Measurements from ENCODE around the gene BPNT1. TPM values are rescaled to one million over a fixed set of nuclear protein-coding genes. Genes with fewer than 3 reads are reported as not detected.
"Not testable (repeated sequence)": the region's sequence is repeated elsewhere in the genome, so short reads cannot be mapped to it uniquely, and the experiment has no call there.

Gene BPNT1
- 10 to 100 TPM; 41.1 to 66.4 (median 48.0) TPM for polyA plus RNA-seq (ENCODE audit: insufficient read length in 4 of 4)

DNA sequence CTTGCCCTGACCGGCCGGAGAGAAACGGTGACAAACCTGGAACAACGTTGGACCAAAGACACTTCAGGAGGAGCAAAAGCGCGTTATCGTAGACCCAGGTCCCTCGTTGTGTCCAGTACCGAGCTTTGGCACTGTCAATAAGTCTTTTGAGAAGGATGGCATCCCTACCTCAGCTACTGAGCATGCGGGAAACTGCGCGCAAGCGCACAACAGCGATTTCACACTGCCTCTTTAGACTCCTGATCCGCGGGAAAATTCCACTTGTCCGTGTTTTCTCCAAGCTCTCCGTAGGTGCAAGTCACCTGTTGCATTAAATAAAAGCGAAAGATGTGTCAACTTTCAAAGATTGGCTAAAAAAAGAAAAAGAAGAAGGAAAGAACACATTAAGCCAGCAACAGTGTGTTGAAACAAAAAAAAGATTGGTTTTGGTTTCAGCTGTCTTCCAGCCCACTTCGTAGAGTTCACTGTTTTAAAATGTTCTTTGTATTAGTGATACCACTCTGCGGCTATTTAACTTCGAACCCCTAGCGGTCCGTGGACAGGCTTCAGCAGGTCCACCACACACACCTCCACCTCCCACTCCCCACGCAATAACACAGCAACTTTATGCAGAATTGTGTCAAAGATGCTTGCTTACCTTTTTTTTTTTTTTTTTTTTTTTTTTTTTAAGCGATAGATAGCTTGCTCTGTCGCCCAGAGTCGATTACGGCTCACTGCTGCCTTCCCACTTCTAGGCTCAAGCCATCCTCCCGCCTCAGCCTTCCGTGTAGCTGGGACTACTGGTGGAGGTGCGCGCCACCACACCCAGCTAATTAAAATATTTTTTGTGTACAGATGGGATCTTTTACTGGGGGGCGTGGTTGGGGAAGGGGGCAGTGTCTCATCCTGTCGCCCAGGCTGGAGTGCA, at the start of gene BPNT1:
BPNT1 (minus strand) TSS at position 139 of the 907 bp plus-strand sequence. CDS start 9,942 bp downstream, outside the sequence.
- peak; percentile 89 to 99 (median 96) for DNase-seq (ENCODE audit: low read depth in 4 of 4, low spot score in 2 of 4)

DNA sequence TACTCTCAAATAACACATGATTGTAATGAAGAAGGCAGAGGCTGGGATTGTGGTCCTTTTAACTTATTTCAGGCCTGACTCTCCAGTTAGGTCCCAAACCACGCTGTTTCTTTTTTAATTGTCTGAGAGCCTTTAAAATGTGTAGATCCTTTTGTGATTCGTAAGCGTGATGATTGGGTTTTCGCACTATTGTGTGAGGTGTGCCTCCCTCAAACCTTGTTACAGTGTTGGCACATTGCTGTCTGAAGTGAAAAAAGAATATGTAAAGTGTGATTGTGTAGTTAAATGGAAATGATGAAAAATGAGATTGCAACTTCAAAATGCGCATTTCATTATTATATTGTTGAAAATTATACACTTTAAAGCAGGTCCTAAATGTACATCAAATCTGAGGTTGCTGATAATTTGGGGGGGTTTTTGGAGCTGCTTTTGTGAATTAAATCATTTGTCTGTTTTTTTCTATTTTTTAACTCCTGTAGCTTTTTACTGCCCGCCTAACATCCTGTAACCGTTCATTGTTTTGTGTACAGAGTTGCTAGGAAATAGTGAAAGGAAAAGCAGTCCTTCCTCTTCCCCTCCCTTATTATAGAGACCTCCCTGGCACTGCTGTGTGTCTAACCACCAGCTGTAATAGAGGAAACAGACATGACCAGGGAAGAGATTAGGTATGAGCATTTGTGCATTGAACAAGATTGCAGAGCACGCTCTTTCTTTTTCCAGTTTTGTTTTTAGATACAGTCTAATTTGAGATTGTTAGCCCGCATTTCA, 47.6 kb upstream of the BPNT1 start:
- no peak for DNase-seq (ENCODE audit: low read depth in 4 of 4, low spot score in 2 of 4)

DNA sequence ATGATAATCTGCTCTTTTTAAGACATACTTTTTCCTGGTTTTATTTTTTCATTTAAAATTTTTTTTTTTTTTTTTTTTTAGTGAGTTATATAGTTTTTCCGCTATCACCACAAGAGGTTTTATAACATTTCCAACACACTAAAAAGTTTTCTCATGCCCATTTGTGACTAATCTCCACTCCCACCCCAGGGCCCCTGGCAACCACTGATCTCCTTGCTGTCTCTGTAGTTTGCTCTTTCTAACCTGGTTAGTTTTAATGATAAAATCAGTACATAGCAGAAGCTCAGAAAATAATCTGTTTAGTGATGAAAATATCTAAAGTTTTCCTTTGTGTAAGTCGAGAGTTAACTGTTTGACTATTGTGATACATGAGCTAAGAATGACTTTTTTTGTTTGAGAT, 46.2 kb upstream of the BPNT1 start:
- DNase-seq (ENCODE audit: low read depth in 4 of 4, low spot score in 2 of 4): no peak

GRCh38 chr1:220129479-220130210, 40.1 kb upstream of the BPNT1 start:
- no peak for DNase-seq (ENCODE audit: low read depth in 4 of 4, low spot score in 2 of 4)

DNA sequence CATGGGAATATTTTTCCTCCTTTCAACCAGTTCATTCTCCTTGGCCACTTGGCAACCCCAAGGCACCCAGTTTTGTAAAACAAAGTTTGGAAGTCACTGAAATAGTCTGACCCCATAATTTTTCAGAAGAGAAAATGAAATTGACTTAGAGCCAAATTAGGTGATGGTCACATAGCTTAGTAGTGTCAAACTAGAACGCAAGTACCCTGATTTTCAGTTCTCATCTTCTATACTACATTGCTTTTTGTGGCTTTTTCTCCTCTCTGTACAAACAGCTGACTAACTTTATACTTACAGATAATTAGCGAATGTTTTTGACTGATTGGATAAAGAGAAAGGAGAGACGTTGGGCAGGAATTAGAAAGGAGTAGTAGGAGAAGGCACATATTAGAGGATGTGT, 37.5 kb upstream of the BPNT1 start:
- no peak for DNase-seq (ENCODE audit: low read depth in 4 of 4, low spot score in 2 of 4)

- DNase-seq (ENCODE audit: low read depth in 4 of 4, low spot score in 2 of 4): no peak
These were observed 35.0 kb upstream of the BPNT1 start for GRCh38 chr1:220124542-220124941.

DNA sequence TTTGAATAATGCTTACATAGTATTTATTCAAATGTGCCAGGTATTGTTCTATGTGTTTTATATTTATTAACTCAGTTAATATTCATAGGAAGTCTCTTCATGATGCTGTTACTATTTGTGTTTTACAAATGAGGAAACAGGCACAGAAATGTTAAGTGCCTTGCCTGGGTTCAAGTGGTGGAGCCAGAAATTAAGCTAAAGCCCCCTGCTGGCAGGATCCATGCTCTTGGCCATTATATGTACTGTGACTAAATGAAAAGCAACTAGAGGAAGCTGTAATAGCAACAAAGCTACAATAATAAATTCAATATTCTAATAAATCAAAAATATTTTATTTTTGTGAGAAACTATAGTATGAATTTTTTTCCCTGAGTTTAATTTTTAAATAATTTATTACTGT, 34.3 kb upstream of the BPNT1 start:
- DNase-seq (ENCODE audit: low read depth in 4 of 4, low spot score in 2 of 4): no peak

DNA sequence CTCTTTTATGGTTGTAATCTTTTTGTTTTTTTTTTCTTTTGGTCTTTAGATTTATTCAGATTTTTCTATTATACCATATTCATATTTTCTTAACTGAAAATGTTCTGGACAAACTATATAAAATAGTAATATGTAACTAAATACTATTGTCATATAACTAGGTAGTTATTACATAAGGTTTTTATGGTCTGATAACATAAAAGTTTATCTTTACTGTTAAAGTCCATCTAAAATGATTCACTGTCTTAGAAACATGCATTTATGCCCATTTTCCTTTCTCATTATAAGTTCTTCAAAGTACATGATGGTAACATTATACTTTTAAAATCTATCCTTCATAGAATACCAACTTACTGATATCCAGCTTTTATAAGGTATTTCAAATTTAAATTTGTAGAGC, 33.5 kb upstream of the BPNT1 start:
- DNase-seq (ENCODE audit: low read depth in 4 of 4, low spot score in 2 of 4): no peak

GRCh38 chr1:220121791-220122530, 32.4 kb upstream of the BPNT1 start:
- DNase-seq (ENCODE audit: low read depth in 4 of 4, low spot score in 2 of 4): no peak

GRCh38 chr1:220119043-220119512, 29.5 kb upstream of the BPNT1 start:
- no peak for DNase-seq (ENCODE audit: low read depth in 4 of 4, low spot score in 2 of 4)

DNA sequence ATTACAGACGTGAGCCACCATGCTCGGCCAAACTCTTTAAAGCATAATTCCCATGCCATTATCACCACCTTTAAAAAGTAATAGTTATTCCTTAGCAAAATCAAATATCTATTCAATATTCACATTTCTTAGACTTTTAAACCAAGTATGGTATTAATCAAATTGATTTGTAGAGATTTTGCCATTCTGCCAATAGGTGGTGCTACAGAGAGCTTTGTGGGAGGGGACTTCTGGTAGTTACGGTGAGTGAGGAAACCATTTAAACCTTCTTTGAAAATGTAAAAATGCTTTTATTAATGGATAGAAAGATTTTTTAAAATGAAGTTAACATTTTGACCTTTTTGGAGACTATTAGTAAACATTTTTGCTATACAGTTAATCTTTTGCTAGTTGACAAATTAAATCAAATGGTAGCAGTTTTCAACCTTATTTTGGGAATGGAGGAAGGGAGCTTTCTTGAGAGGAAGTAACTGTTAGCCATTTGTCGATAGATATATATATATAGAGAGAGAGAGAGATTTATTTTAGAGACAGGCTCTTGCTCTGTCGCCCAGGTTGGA, 23.6 kb upstream of the BPNT1 start:
- DNase-seq (ENCODE audit: low read depth in 4 of 4, low spot score in 2 of 4): no peak

DNA sequence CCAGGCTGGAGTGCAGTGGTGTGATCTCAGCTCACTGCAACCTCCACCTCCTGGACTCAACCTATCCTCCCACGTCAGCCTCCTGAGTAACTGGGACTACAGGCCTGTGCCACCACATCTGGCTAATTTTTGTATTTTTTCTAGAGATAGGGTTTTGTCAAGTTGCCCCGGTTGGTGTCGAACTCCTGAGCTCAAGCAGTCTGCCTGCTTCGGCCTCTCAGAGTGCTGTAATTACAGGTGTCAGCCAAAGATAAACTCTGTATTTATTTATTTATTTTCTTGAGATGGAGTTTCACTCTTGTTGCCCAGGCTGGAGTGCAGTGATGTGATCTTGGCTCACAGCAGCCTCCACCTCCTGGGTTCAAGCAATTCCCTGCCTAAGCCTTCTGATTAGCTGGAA, 23.0 kb upstream of the BPNT1 start:
- not testable (repeated sequence) for DNase-seq (ENCODE audit: low read depth in 4 of 4, low spot score in 2 of 4)

- not testable (repeated sequence) for DNase-seq (ENCODE audit: low read depth in 4 of 4, low spot score in 2 of 4)
These were observed 20.9 kb upstream of the BPNT1 start for GRCh38 chr1:220110473-220110872.

GRCh38 chr1:220099826-220100225, 10.2 kb upstream of the BPNT1 start:
- DNase-seq (ENCODE audit: low read depth in 4 of 4, low spot score in 2 of 4): no peak

DNA sequence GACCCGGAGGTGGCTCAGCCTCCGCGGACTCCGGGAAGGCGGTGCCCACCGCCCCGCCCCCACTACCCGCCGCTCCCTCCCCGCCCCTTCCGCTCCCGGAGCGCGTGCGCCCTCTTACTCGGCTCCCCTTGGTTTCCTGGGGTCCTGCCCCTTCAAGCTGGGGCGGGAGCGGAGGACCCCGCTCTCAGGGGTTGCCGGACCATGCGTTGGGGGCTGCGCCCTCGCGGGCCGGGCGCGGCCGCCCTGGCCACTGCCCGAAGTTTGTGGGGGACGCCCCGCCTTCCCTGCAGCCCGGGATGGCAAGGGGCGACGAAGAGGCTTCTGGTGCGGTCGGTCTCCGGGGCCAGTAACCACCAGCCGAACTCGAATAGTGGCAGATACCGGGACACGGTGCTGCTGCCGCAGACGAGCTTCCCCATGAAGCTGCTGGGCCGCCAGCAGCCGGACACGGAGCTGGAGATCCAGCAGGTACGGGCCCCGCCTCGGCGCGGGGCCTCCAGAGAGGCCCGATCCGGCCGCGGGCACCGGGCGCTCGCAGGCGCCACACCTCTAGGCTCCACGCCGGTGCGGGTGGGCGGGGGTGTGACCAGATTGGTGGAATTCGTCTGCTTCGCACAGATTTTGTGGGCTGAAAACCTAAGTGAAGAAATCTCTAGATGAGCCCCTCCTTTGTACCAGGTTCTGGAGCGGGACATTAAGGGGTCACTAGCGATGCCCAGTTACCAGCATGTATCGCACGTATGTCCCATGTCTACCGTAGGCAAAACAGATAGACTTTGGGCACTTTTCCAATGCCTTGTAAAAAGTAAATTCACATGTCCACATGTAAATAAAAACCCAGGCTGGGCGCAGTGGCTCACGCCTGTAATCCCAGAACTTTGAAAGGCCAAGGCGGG, 4.7 kb upstream of the BPNT1 start, which contains the start of gene IARS2:
IARS2 (plus strand) TSS at position 117 of the 896 bp plus-strand sequence; CDS start at position 202, 85 bp downstream.
- peak; percentile 52 to 73 (median 66) for DNase-seq (ENCODE audit: low read depth in 4 of 4, low spot score in 2 of 4)

DNA sequence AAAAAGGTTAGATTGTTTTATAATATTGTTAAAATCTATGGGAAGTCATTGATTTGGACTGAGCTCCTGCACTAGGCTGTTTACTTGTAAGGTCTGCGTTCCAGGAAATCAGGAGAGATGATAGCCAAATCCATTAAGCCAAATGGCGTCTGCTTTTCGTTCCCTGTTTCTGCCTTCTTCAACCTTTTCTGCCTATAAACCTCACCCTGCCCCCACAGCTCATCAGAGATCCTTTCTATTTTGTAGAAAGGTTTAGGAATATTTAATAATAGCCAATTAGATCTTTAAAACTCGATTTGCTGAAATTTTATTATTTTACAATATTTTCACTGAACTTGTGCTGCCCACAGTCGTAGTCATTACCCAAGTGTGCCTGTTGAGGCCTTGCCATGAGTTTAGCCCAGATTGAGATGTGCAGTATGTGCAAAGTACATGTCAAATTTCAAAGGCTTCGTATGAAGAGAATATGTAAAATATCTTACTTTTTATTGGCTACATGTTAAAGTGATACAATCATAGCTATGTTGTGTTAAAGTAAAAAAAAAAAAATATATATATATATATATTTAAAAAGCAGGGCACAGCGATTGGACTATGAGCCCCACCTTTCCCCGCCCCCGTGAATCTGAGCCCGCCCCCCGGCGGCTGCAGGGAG, 3.9 kb upstream of the BPNT1 start:
- DNase-seq (ENCODE audit: low read depth in 4 of 4, low spot score in 2 of 4): no peak

GRCh38 chr1:220092694-220093093, 3.1 kb upstream of the BPNT1 start:
- DNase-seq (ENCODE audit: low read depth in 4 of 4, low spot score in 2 of 4): no peak

GRCh38 chr1:220086261-220086686, 3.3 kb downstream of the BPNT1 start:
- DNase-seq (ENCODE audit: low read depth in 4 of 4, low spot score in 2 of 4): not testable (repeated sequence)

Data from left renal cortex interstitium (tissue), 4 donors.